GM21367 (cell line): ENCODE results near the gene CYP2W1.
"Not testable (repeated sequence)": the region's sequence is repeated elsewhere in the genome, so short reads cannot be mapped to it uniquely, and the experiment has no call there.

ENCODE experiments used
- ATAC-seq: cut with Tn5 transposase; IDR thresholded peaks from one replicate; pipeline ENCODE4 v1.9.1; 2021; ENCODE audit not compliant: unreplicated experiment

The CYP2W1 gene

GRCh38 chr7:951881-952547 is 31.0 kb upstream of the CYP2W1 start:
- ATAC-seq, result no peak

- no peak for ATAC-seq
Measured at GRCh38 chr7:952548-953441, 30.2 kb upstream of the CYP2W1 start.

GRCh38 chr7:953547-954327 is 29.2 kb upstream of the CYP2W1 start:
- ATAC-seq, result no peak

GRCh38 chr7:954330-955238 is 28.4 kb upstream of the CYP2W1 start, which contains the start of gene ADAP1:
TSS of gene ADAP1 (minus strand) at chr7:954680. CDS start at chr7:954477, 203 bp downstream.
- no peak for ATAC-seq

- ATAC-seq, result no peak
Measured at GRCh38 chr7:956031-956430, 26.9 kb upstream of the CYP2W1 start.

- no peak for ATAC-seq
Measured at GRCh38 chr7:957418-958220, 25.4 kb upstream of the CYP2W1 start.

GRCh38 chr7:958221-959200 is 24.5 kb upstream of the CYP2W1 start:
- no peak for ATAC-seq

GRCh38 chr7:959271-959670 is 23.7 kb upstream of the CYP2W1 start:
- ATAC-seq, result no peak

GRCh38 chr7:959740-960139 is 23.2 kb upstream of the CYP2W1 start:
- ATAC-seq, result not testable (repeated sequence)

GRCh38 chr7:960269-960871 is 22.6 kb upstream of the CYP2W1 start:
- ATAC-seq, result no peak

GRCh38 chr7:960972-961371 is 22.0 kb upstream of the CYP2W1 start:
- not testable (repeated sequence) for ATAC-seq

GRCh38 chr7:961546-962400 is 21.2 kb upstream of the CYP2W1 start:
- no peak for ATAC-seq

GRCh38 chr7:962401-963081 is 20.4 kb upstream of the CYP2W1 start:
- no peak for ATAC-seq

- no peak for ATAC-seq
Measured at GRCh38 chr7:963236-964078, 19.5 kb upstream of the CYP2W1 start.

- ATAC-seq, result no peak
Measured at GRCh38 chr7:964401-965231, 18.4 kb upstream of the CYP2W1 start.
